Measurements from ENCODE around the gene MLLT6. TPM values are rescaled to one million over a fixed set of nuclear protein-coding genes. Genes with fewer than 3 reads are reported as not detected.

The MLLT6 gene
- total and polyA plus RNA-seq, 2 experiments from 2014 or later, result 10.5 to 75.8 TPM

DNA sequence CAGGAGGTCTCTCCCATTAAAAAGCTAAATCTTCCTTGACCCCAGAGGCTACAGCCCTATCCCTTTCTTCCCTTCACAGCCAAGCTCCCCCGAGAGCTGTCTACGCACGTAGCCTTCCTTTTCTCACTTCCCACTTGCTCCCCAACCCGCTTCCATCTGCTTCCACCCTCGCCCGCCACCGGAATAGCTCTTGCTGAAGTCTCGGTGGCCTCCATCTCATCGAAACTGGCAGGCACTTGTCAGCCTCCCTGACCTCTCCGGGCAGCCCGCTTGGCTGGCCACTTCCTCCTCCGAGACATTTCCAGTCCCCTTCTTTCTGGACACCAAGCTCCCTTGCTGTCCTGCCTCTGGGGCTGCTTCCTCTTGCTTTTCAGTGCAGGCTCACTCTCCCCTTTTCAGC lies 19.6 kb upstream of the MLLT6 start:
- Histone ChIP-seq H3K36me3 (no peaks in the 10 kb centered on the region), H3K27ac (no peak overlapping the region), H3K4me3 (no peak overlapping the region), H3K27me3 (no peaks in the 10 kb centered on the region), H3K4me1 (ENCODE audit: low read depth) (no peaks in the 10 kb centered on the region), H3K9me3 (ENCODE audit: low read depth) (no peaks in the 10 kb centered on the region)
- TF ChIP-seq, protein P1, sequence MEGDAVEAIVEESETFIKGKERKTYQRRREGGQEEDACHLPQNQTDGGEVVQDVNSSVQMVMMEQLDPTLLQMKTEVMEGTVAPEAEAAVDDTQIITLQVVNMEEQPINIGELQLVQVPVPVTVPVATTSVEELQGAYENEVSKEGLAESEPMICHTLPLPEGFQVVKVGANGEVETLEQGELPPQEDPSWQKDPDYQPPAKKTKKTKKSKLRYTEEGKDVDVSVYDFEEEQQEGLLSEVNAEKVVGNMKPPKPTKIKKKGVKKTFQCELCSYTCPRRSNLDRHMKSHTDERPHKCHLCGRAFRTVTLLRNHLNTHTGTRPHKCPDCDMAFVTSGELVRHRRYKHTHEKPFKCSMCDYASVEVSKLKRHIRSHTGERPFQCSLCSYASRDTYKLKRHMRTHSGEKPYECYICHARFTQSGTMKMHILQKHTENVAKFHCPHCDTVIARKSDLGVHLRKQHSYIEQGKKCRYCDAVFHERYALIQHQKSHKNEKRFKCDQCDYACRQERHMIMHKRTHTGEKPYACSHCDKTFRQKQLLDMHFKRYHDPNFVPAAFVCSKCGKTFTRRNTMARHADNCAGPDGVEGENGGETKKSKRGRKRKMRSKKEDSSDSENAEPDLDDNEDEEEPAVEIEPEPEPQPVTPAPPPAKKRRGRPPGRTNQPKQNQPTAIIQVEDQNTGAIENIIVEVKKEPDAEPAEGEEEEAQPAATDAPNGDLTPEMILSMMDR (IDR thresholded peaks at IDR 0.05; ENCODE audit: low read depth, low read length), result no peak
- DNase-seq (ENCODE audit: low read depth in 1 of 2, low spot score in 1 of 2), result no peak

DNA sequence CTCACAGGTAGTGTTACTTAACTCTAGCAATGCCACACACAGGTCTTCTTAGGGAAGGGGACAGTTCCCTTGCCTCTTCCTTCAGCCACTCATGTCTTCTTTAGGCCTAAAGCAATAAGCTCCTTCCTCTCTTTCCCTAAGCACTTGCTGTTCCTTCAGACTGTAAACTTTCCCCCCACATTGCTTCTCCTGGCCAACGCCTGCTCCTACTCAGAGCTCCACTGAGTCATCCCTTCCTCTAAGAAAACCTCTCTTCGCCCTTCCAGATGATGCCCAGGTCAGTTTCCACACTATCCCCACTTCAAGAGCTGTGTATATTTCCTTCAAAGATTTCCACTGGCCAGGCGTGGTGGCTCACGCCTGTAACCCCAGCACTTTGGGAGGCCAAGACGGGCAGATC lies 17.8 kb upstream of the MLLT6 start:
- DNase-seq (ENCODE audit: low read depth in 1 of 2, low spot score in 1 of 2), result peak in 1 of 2 donors; percentile 53
- no peaks in the 10 kb centered on the region for H3K27me3 ChIP-seq
- H3K4me1 ChIP-seq (ENCODE audit: low read depth), result no peaks in the 10 kb centered on the region
- H3K36me3 ChIP-seq, result no peaks in the 10 kb centered on the region
- H3K27ac ChIP-seq, result no peak overlapping the region
- H3K9me3 ChIP-seq (ENCODE audit: low read depth), result no peaks in the 10 kb centered on the region
- TF ChIP-seq, protein P1 (IDR thresholded peaks at IDR 0.05; ENCODE audit: low read depth, low read length), result no peak
- H3K4me3 ChIP-seq, result no peak overlapping the region

GRCh38 chr17:38690386-38690785 lies 14.7 kb upstream of the MLLT6 start:
- no peaks in the 10 kb centered on the region for H3K9me3 ChIP-seq (ENCODE audit: low read depth)
- H3K36me3 ChIP-seq, result no peaks in the 10 kb centered on the region
- TF ChIP-seq, protein P1 (IDR thresholded peaks at IDR 0.05; ENCODE audit: low read depth, low read length), result no peak
- no peak overlapping the region for H3K4me3 ChIP-seq
- no peak for DNase-seq (ENCODE audit: low read depth in 1 of 2, low spot score in 1 of 2)
- H3K27me3 ChIP-seq, result no peaks in the 10 kb centered on the region
- H3K4me1 ChIP-seq (ENCODE audit: low read depth), result no peaks in the 10 kb centered on the region
- no peak overlapping the region for H3K27ac ChIP-seq

DNA sequence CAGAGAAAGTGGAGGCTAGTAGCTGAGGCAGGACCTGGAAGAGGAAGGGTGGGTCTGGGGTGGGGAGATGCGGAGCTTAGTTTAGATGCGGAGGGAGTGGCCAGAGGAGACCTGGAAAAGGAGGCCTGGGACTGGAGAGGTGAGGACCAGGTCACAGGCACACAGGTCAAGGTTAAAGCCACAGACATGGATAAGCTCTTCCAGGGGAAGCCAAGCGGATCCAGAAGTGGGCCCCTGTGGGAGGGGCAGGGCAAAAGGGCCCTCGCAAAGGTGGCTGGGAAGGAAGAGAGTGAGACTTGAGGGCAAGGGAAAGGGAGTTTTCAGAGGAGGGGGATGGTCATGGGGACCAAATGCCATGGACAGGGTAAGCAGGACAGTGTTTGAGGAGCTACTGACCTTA lies 13.9 kb upstream of the MLLT6 start:
- no peak for DNase-seq (ENCODE audit: low read depth in 1 of 2, low spot score in 1 of 2)
- Histone ChIP-seq H3K4me1 (ENCODE audit: low read depth) (peaks cover 5% of the 10 kb centered on the region), H3K27ac (no peak overlapping the region), H3K4me3 (no peak overlapping the region), H3K9me3 (ENCODE audit: low read depth) (no peaks in the 10 kb centered on the region), H3K36me3 (no peaks in the 10 kb centered on the region), H3K27me3 (no peaks in the 10 kb centered on the region)
- TF ChIP-seq, protein P1 (IDR thresholded peaks at IDR 0.05; ENCODE audit: low read depth, low read length), result no peak

DNA sequence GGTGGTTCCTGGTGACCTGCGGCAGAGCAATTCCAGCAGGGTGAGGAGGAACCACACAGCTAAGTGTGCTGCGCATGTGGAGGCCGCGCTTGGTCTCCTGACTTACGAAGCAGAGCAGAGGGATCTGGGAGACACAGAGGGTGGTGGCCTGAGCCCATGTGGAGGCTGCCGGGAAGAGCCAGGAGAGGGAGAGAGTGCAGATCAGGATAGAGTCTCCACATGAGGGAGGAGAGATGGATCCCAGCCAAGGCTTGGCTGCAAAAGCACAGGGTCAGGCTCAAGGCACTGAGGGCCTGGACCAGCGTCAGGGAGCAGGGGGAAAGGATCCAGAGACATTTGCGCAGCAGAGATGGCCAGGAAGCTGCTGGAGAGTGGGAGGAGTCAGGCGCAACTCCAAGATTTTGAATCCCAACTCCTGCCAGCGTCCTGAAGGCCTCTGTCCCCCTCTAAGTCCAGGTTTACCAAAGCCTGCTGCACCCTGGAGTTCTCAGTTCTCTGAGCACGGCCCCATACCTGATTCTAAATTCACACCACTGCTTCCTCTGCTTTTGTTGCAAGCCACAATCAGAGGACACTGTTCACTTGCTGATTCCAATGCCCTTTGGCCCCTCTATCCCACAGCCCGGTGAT lies 11.3 kb upstream of the MLLT6 start:
- no peak overlapping the region for H3K27ac ChIP-seq
- peaks cover 5% of the 10 kb centered on the region for H3K4me1 ChIP-seq (ENCODE audit: low read depth)
- peaks cover 14% of the 10 kb centered on the region for H3K27me3 ChIP-seq
- TF ChIP-seq, protein P1 (IDR thresholded peaks at IDR 0.05; ENCODE audit: low read depth, low read length), result peak; percentile 16
- no peaks in the 10 kb centered on the region for H3K9me3 ChIP-seq (ENCODE audit: low read depth)
- H3K36me3 ChIP-seq, result no peaks in the 10 kb centered on the region
- H3K4me3 ChIP-seq, result no peak overlapping the region
- DNase-seq (ENCODE audit: low read depth in 1 of 2, low spot score in 1 of 2), result peak in 1 of 2 donors; percentile 97
